Mucosa of gallbladder (tissue), 1 donor: ENCODE data around the gene CEP162. TPM values are rescaled to one million over a fixed set of nuclear protein-coding genes. Genes with fewer than 3 reads are reported as not detected.
"Not testable (repeated sequence)": the region's sequence is repeated elsewhere in the genome, so short reads cannot be mapped to it uniquely, and the experiment has no call there.

Source experiments
- DNase-seq: peaks from one replicate; pipeline ENCODE4 v3.0.0-alpha.2; 2020; ENCODE audit warnings: low spot score
- total RNA-seq: library from RNA; stranded (reverse); gene quantifications from one replicate; pipeline ENCODE4 v1.2.1, GENCODE V29; 2021
- donor health status: DM: no; HTN: no; CAD: no.

The CEP162 gene
- total RNA-seq, 1 donor from 2014 or later: 10.0 TPM

DNA sequence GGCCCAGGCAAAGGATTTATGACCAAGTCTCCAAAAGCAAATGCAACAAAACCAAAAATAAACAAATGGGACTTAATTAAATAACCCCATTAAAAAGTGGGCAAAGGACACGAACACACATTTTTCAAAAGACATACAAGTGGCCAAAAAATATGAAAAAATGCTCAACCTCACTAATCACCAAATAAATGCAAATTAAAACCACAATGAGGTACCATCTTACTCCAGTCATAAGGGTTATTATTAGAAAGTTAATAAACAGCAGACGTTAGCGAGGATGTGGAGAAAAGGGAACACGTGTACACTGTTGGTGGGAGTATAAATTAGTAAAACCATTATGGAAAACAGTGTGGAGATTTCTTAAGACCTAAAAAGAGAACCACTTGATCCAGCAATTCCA, 71.1 kb downstream of the CEP162 start:
- no peak for DNase-seq

- no peak for DNase-seq
Measured at GRCh38 chr6:84151669-84152068, 75.8 kb downstream of the CEP162 start.

GRCh38 chr6:84150705-84151104, 76.7 kb downstream of the CEP162 start:
- no peak for DNase-seq

DNA sequence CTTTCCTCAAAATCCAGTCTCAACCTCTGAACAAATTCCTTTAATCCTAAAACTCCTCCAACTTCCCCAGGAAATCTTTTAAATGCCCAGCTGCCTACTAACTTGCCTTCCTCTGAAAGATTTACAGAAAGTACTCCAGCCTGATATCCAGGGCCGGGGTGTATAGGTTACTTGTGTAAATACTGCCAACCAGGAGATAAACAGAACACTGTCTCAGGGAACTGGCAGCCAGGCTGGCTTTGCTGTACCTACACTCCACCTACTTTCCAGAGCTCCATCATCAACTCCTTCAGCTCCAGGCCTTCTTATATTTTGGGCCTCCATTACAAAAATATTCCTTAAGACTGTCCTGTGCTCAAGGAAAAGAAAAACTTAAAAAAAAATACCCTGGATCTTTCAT, 85.9 kb downstream of the CEP162 start:
- no peak for DNase-seq

- DNase-seq: no peak
Measured at GRCh38 chr6:84139311-84139710, 88.1 kb downstream of the CEP162 start.

DNA sequence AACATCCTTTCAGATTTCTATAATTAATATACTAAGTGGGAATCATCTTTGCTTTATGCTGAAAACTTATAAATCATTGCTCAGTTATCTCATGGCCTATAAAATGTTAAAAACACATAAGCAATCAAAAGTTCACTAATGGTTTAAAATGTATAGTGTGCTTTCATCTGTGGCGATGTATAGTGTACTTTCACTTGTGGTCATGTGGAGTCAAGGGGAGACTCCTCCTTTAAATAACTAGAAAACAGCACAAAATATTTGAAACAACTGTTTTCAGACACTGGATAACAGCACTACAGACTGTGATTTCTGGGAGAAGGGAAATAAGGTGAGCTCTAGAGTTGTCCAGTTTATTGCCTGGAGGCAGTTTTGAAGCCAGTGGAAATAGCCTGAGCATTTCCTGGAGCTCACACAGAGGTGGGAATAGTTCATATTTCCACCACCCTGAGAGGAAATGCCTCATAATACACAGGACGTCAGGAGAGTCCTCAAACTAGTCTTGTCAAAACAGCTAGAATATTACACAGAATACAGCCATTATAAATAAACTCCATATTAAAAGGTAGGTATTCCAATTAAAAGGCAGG, 89.4 kb downstream of the CEP162 start:
- no peak for DNase-seq

DNA sequence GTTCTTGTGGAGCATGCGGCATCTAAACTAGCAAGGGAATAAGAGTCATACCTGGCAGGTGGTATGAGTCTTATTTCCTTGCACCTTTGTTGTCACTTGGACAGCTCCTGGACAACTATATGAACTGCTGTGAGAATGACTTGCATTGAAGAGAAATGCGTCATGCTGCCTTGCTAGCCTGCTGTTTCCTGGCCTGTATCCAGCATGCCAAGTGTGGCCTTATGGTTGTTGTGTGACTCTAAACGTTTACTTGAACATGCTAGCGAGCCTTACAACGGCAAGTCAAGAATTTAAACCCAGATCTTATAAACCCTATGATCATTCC, 90.4 kb downstream of the CEP162 start:
- no peak for DNase-seq

DNA sequence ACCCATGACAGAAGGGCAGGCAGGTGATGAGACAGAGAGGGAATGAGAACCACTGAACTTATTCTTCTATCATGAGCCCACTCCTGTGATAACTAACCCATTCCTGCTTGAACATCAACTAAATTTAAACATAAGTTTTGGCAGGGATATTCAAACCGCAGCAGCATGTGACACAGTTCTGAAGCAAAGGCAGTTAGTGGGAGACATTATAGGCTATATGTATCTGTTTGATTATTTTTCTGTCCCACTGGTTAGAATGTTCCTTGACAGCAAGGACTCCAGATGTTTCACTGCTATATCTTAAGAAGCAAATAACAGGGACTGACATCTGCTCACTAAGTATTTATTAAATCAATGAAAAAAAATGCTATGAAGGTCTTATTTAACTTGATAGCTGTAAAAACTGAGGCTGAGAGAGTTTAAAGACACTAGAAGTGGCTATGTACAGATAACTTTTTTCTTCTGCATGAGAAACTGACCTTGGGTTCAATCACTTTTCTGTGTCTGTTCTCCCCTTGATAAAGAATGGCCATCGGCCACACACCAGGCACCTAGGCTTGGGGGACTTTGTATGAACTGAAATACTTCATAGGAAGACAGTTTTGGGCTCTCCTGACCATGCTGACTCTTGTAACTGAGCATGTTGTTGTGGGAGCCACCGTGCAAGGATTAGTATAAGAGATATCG, 90.9 kb downstream of the CEP162 start:
- no peak for DNase-seq

DNA sequence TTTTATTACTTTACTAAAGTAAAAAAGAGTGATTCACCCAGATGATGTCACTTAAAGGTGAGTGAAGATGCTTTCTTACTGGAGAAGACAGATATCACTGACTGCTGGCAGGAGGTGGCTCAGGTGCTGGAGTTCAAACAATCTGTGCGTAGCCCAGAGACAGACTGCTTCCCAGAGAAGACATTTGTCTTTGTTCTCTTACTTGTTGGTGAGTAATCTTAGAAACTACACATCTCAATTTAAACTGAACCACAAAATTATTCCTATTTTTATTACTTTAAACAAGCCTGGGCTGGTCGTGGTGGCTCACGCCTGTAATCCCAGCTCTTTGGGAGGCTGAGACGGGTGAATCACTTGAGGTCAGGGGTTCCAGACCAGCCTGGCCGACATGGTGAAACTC, 92.2 kb downstream of the CEP162 start:
- DNase-seq: no peak

DNA sequence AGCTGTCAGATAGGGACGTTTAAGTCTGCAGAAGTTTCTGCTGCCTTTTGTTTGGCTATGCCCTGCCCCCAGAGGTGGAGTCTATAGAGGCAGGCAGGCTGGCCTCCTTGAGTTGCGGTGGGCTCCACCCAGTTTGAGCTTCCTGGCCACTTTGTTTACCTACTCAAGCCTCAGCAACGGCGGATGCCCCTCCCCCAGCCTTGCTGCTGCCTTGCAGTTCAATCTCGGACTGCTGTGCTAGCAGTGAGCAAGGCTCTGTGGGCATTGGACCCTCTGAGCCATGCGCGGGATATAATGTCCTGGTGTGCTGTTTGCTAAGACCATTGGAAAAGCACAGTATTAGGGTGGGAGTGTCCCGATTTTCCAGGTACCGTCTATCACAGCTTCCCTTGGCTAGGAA, 94.1 kb downstream of the CEP162 start:
- not testable (repeated sequence) for DNase-seq

DNA sequence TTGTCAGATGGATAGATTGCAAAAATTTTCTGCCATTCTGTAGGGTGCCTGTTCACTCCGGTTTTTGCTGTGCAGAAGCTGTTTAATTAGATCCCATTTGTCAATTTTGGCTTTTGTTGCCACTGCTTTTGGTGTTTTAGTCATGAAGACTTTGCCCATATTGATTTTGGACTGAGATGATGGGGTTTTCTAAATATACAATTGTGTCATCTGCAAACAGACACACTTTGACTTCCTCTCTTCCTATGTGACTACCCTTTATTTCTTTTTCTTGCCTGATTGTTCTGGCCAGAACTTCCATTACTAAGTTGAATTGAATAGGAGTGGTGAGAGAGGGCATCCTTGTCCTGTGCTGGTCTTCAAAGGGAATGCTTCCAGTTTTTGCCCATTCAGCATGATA, 97.9 kb downstream of the CEP162 start:
- DNase-seq: not testable (repeated sequence)

DNA sequence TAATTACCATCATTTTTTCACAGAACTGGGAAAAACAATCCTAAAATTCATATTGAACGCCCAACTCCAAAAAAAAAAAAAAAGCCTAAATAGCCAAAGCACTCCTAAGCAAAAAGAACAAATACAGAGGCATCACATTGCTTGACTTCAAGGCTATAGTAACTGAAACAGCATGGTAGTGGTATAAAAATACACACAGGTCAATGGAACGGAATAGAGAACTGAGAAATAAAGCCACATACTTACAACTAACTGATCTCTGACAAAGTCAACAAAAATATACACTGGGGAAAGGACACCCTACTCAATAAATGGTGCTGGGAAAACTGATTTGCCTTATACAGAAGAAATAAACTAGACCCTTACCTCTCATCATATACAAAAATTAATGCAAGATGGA, 104.3 kb downstream of the CEP162 start:
- DNase-seq: no peak

- no peak for DNase-seq
Measured at GRCh38 chr6:84119277-84119676, 108.2 kb downstream of the CEP162 start.

- DNase-seq: no peak
Measured at GRCh38 chr6:84118191-84118590, 109.3 kb downstream of the CEP162 start.

DNA sequence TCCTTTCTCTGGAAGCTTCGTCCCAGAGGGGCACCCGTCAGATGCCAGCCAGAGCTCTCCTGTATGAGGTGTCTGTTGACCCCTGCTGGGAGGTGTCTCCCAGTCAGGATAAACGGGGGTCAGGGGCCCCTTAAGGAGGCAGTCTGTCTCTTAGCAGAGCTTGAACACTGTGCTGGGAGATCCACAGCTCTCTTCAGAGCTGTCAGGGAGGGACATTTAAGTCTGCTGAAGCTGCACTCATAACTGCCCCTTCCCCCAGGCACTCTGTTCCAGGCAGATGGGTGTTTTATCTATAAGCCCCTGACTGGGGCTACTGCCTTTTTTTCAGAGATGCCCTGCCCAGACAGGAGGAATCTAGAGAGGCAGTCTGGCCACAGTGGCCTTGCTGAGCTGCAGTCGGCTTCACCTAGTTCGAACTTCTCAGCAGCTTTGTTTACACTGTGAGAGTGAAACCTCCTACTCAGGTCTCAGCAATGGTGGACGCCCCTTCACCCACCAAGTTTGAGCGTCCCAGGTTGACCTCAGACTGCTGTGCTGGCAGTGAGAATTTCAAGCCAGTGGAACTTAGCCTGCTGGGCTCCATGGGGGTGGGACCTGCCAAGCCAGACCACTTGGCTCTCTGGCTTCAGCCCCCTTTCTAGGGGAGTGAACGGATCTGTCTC, 112.4 kb downstream of the CEP162 start:
- not testable (repeated sequence) for DNase-seq

GRCh38 chr6:84111351-84111750, 116.1 kb downstream of the CEP162 start:
- DNase-seq: not testable (repeated sequence)

- no peak for DNase-seq
Measured at GRCh38 chr6:84107495-84107894, 119.9 kb downstream of the CEP162 start.

GRCh38 chr6:84105215-84105924, 122.1 kb downstream of the CEP162 start:
- not testable (repeated sequence) for DNase-seq

GRCh38 chr6:84103029-84103428, 124.4 kb downstream of the CEP162 start:
- no peak for DNase-seq

DNA sequence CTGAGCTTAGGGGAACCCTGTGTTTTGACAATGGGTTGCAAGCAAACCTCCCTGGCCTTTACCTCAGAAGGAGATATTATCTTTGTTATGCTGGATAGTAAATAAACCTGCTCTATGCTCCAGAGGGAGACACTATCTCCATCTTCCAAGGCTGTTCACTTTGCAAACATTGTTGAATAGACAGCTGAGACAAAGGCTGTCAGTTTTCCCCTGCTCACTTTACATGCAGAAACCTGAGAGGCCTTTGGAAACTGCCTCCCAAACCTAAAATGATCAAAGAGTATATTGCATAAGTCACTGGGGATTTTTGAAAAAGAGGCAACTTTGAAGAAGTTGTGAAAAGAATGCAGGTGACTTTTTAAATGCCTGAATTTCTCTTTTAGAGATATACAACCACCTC, 132.3 kb downstream of the CEP162 start:
- DNase-seq: no peak

- no peak for DNase-seq
Measured at GRCh38 chr6:84093441-84094435, 133.7 kb downstream of the CEP162 start.

DNA sequence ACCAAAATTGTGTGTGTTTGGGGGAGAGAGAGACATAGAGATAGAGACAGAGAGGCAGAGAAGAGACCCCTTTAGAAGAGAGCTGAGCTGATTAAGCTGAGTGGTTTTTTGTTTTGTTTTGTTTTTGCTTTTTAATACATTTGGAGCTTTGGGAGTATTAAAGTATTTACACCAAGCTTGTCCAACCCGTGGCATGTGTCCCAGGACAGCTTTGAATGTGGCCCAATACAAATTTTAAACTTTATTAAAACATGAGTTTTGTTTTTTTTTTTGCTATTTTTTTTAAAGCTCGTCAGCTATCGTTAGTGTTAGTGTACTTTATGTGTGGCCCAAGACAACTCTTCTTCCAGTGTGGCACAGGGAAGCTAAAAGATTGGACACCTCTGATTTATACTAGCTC, 137.9 kb downstream of the CEP162 start:
- DNase-seq: no peak
